Tibial artery (tissue), 4 donors: ENCODE measurements around the gene TTC7B.

Source experiments
- DNase-seq, 2 donors: peaks; one replicate each; pipeline ENCODE4 v3.0.0-alpha.2; 2019
- H3K27ac ChIP-seq, 2 donors: fragments of 200-600 bp; sonication (generic) in 1 of 2; 1 replicate in 1 of 2; 2 replicates in 1 of 2; pipeline ENCODE4 v1.5.1; 2018 to 2019; ENCODE audit warnings: mild to moderate bottlenecking in 1 of 2
- H3K27me3 ChIP-seq, 2 donors: fragments of 200-600 bp; sonication (generic) in 1 of 2; one replicate each; pipeline versions ENCODE4 v1.5.1 to v1.6.0; 2016 to 2019
- H3K36me3 ChIP-seq, 3 donors: fragments of 200-600 bp; sonication (generic) in 2 of 3; one replicate each; pipeline ENCODE4 v1.5.1; 2016 to 2019; ENCODE audit warnings: mild to moderate bottlenecking in 2 of 3
- H3K4me1 ChIP-seq, 4 donors: fragments of 200-600 bp; sonication (generic) in 2 of 4; 1 replicate in 3 of 4; 2 replicates in 1 of 4; pipeline ENCODE4 v1.5.1; 2016 to 2019
- H3K4me3 ChIP-seq, 2 donors: fragments of 200-600 bp; sonication (generic) in 1 of 2; 1 replicate in 1 of 2; 2 replicates in 1 of 2; pipeline ENCODE4 v1.5.1; 2018 to 2019; ENCODE audit warnings: mild to moderate bottlenecking in 2 of 2
- H3K9me3 ChIP-seq, 3 donors: fragments of 200-600 bp; sonication (generic) in 1 of 3; one replicate each; pipeline ENCODE4 v1.5.1; 2016 to 2019
- CTCF ChIP-seq, 2 experiments: fragments of 200-600 bp in 1 of 2; fragments of 450-650 bp in 1 of 2; IDR thresholded peaks; one replicate each; pipeline ENCODE4 v1.5.1; 2017 to 2019; ENCODE audit warnings: antibody characterized with exemption in 2 of 2, mild to moderate bottlenecking in 1 of 2, moderate library complexity in 1 of 2
- intact Hi-C: fragments of 100-400 bp; cut with DNase I; formaldehyde crosslinking; loops from one replicate; pipeline ENCODE4 v1.15.0; 2023; ENCODE audit warnings: low total_unique reads

Gene TTC7B

GRCh38 chr14:90512329-90512991, 303.8 kb downstream of the TTC7B start:
- no peak for DNase-seq
- TF ChIP-seq CTCF (IDR thresholded peaks at IDR 0.05) = no peak
- H3K9me3 ChIP-seq = no peaks in the 10 kb centered on the region
- H3K36me3 ChIP-seq = no peaks in the 10 kb centered on the region
- intact Hi-C loops = loop anchor here (5.0 kb wide), 1 partner anchor 90 kb away; no protein-coding TSS in a partner anchor
- peaks cover 0 to 26% (median 9%) of the 10 kb centered on the region in 4 donors for H3K4me1 ChIP-seq
- no peak overlapping the region for H3K27ac ChIP-seq
- H3K27me3 ChIP-seq = no peaks in the 10 kb centered on the region
- H3K4me3 ChIP-seq = no peak overlapping the region

- H3K9me3 ChIP-seq = no peaks in the 10 kb centered on the region
- no peak for TF ChIP-seq CTCF (IDR thresholded peaks at IDR 0.05)
- H3K27ac ChIP-seq = no peak overlapping the region
- no peaks in the 10 kb centered on the region for H3K36me3 ChIP-seq
- intact Hi-C loops = loop anchor here (5.0 kb wide), 1 partner anchor 90 kb away; no protein-coding TSS in a partner anchor
- no peak overlapping the region for H3K4me3 ChIP-seq
- H3K27me3 ChIP-seq = no peaks in the 10 kb centered on the region
- DNase-seq = no peak
- H3K4me1 ChIP-seq = peaks cover 0 to 24% (median 9%) of the 10 kb centered on the region in 4 donors
Measured at GRCh38 chr14:90511795-90512328, 304.4 kb downstream of the TTC7B start.

- H3K4me3 ChIP-seq = no peak overlapping the region
- DNase-seq = no peak
- H3K4me1 ChIP-seq = peaks cover 0 to 24% (median 9%) of the 10 kb centered on the region in 4 donors
- H3K9me3 ChIP-seq = no peaks in the 10 kb centered on the region
- no peaks in the 10 kb centered on the region for H3K36me3 ChIP-seq
- intact Hi-C loops = loop anchor here (5.0 kb wide), 1 partner anchor 89 kb away; no protein-coding TSS in a partner anchor
- H3K27me3 ChIP-seq = no peaks in the 10 kb centered on the region
- no peak for TF ChIP-seq CTCF (IDR thresholded peaks at IDR 0.05)
- no peak overlapping the region for H3K27ac ChIP-seq
Measured at GRCh38 chr14:90511252-90511651, 305.0 kb downstream of the TTC7B start.

- H3K27me3 ChIP-seq = no peaks in the 10 kb centered on the region
- no peak overlapping the region for H3K27ac ChIP-seq
- intact Hi-C loops = loop anchor here (5.0 kb wide), 1 partner anchor 88 kb away; no protein-coding TSS in a partner anchor
- no peak overlapping the region for H3K4me3 ChIP-seq
- DNase-seq = no peak
- H3K36me3 ChIP-seq = no peaks in the 10 kb centered on the region
- no peaks in the 10 kb centered on the region for H3K9me3 ChIP-seq
- peaks cover 0 to 24% (median 9%) of the 10 kb centered on the region in 4 donors for H3K4me1 ChIP-seq
- no peak for TF ChIP-seq CTCF (IDR thresholded peaks at IDR 0.05)
Measured at GRCh38 chr14:90510159-90510558, 306.1 kb downstream of the TTC7B start.

GRCh38 chr14:90509403-90509802, 306.8 kb downstream of the TTC7B start:
- H3K4me1 ChIP-seq = peaks cover 0 to 24% (median 9%) of the 10 kb centered on the region in 4 donors

More at GRCh38 chr14:90509403-90509802, 306.8 kb downstream of the TTC7B start:
- no peaks in the 10 kb centered on the region for H3K27me3 ChIP-seq
- no peak for DNase-seq
- no peak overlapping the region for H3K27ac ChIP-seq
- H3K36me3 ChIP-seq = no peaks in the 10 kb centered on the region
- H3K9me3 ChIP-seq = no peaks in the 10 kb centered on the region
- no peak for TF ChIP-seq CTCF (IDR thresholded peaks at IDR 0.05)
- no peak overlapping the region for H3K4me3 ChIP-seq
- intact Hi-C loops = no loop called here
